NCI-H1417 treated with DMSO at 0.1 percent for 48 hours (cell line): Measurements from ENCODE around the gene FAM168A.
"Not testable (repeated sequence)": the region's sequence is repeated elsewhere in the genome, so short reads cannot be mapped to it uniquely, and the experiment has no call there.

Experiments
- DNase-seq: peaks from one replicate; lab custom pipeline; 2025; lab: John Stamatoyannopoulos, UW

Gene FAM168A

DNA sequence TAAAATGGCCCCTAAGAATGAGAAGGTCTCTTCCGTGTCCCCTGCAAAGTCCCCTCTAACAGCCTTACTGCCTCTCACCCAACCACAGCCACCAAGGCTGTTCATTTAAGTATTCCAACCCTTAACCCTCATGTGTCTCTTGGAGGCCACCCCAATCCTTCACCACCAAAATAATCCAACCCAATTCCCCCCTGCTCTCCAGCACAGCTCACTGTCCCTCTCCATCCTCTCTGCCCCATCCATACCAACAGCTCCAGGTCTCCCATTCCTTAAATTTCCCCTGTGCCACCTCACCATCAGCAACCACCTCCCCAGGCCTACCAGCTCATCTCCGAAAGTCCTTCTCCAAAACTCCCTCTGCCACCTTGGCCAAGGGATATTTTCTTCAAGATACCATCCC lies 1.4 kb downstream of the FAM168A start:
- no peak for DNase-seq

DNA sequence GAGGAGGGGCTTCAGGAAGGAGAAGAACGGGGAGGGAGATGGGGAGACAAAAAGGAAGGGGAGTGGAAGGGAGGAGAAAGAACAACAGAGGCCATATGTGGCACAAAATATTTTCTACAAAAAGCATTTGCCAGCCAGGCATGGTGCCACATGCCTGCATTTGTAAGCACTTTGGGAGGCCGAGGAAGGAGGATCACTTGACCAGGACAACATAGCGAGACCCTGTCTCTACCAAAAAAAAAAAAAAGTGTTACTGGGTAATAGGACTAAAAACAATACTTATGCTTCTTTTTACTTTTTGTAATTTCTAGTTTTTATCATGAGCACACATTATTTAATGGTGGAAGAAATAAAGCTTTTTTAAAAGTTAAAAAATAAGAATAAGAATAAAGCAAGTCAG lies 5.3 kb downstream of the FAM168A start:
- DNase-seq, result no peak

DNA sequence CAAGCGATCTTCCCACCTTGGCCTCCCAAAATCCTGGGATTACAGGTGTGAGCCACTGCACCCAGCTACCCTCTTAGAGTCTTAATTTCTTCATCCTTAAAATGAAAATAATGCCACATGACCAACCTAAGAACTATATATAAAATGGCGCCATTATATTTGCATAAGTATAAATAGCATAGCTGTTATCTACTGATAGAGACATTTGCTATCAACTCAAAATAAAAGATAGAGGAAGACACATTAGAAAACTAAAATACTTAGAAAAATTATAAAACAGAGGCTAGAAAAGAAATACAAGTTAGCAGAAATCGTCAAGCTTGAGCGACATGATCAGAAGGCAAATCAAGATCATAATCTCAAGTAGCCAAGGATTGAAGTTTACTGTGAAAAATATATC lies 6.2 kb downstream of the FAM168A start:
- DNase-seq, result no peak

DNA sequence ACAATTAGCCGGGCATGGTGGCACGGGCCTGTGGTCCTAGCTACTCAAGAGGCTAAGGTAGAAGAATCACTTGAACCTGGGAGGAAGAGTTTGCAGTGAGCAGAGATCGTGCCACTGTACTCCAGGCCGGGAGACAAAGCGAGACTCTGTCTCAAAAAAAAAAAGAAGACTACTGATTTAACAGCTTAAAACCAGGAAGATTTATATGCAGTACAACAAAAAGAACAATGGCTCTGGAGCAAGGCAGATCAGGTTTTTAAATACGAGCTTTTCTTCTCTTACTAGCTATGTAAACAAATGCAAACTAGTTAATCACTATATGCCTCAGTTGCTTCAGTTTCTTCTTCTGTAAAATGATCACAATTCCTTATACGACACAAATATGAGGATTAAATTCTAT lies 6.9 kb downstream of the FAM168A start:
- no peak for DNase-seq

DNA sequence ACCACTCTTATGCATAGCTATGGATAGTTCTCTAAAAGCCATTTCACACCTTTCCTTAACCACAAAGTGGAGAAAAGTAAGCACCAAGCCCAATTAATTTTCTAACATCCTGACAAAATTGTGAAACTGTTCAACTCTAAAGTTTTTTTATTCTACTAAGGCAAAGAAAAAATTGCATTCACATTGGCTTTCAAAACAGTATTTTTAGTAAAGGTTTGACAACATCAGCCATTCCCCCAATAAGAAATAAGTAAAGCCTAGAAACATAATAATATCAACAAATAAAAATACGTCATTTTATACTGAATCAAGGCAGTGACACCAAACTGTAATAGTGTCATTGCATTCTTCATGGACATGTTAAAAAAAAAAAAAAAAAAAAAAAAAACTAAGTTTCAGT lies 11.1 kb downstream of the FAM168A start:
- no peak for DNase-seq

DNA sequence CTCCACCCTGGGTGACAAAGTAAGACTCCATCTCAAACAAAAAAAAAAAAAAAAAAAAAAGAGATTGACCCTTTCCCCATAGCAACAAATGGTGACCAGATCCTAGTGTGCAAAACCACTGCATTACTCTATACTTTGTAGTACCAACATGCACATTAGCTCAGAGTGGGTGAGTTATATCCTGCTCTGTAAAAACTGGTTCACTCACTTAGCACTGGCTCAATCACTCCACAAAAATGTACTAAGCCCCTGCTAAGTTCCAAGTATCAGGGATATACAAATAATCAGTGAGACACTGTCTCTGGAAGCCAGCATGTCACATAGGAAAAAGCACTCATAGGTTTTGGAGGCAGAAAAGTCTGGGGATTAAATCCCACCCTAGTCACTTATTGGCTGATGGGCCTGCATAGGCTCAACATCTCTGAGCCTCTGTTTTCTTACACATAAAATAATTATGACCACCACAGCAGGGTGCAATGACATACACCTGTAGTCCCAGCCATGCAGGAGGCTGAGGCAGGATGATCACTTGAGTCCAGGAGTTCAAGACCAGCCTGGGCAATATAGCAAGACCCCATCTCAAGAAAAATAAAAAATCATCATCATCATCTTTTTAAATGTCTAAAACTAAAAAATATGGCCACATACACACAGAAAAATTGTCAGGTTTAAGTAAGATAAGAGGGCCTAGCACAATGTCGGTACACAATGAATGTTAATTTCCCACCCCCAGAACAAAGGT lies 11.9 kb downstream of the FAM168A start:
- DNase-seq, result no peak

DNA sequence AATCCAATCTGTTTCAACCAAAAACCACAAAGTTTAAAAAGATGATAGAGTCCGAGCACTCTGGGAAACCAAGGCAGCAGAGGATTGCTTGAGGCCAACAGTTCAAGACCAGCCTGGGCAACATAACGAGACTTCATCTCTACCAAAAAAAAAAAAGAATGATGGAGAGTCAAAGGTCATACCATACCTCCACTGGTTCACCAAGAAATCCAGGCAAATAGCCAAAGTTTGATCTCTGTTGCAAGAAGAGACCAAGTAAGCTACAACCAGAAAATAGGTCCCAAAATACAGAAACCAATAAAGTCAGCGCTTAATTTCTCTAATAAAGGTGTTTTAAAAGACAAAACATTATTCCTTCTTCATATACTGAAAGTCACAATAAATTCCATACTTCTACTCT lies 13.1 kb downstream of the FAM168A start:
- no peak for DNase-seq

DNA sequence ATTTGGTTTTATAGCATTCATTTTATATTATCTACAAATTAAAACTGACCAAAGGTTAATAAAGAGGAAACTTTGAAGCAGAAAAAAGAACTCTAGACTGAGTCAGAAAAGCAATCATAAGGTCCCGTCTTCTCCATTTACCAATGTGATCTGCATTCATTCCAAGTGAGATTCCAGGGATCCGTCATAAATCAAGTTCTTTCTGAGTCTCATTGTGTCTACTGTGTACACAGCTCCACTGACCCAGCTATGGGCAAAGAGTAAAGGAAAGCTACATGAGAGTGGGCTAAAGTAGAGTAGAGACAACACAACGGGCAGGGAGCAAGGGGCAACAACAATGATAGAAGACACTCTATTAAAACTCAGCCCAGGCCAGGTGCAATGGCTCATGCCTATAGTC lies 15.3 kb downstream of the FAM168A start:
- no peak for DNase-seq

DNA sequence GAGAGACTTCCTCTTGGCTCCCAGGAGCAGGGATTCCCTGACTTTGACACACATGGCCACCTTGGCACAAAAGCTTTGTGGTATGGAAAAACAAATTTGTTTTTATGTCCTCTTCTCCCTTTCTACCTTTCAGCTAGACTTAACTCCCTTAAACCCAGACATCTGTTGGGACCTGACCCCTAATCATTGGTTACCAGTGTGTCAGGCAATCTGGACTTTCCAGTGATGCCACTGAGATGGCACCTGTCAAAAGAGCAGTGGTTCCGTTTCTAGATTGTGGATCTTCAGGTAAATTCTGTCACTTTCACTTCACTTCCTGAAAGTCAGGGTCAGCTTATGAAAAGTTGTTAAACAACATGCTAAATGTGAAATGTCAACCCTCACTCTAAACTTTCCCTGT lies 17.2 kb downstream of the FAM168A start:
- not testable (repeated sequence) for DNase-seq

DNA sequence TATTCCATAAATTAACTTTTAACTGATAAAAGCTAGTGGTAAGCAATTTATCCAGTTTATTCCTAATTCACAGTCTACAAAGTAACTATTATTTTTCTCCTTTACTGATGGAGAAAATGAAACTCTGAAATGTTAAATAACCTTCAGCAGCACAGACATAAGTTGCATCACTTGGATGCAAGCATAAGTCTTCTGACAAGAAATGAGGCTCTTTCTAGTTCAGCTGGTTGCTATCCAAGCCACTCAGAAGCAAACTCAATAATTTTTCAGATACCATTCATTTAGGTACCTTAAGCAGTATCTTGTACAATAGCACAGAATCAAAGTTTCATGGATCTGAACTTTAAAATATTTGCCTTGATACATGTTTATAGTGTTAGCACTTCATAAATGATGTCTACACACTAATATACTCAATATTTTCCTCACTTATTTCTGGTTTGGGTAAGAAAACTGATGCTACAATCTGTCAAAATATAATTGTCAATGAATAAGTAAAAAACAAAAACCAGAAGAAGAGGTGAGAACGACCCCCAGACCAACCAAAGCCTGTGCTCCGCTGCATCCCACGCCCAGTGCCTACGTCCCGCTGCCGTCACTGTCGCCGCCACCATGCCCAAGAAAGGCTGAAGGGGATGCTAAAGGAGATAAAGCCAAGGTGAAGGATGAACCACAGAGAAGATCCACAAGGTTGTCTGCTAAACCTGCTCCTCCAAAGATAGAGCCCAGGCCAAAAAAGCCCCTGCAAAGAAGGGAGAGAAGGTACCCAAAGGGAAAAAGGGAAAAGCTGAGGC lies 18.1 kb downstream of the FAM168A start:
- DNase-seq, result no peak

DNA sequence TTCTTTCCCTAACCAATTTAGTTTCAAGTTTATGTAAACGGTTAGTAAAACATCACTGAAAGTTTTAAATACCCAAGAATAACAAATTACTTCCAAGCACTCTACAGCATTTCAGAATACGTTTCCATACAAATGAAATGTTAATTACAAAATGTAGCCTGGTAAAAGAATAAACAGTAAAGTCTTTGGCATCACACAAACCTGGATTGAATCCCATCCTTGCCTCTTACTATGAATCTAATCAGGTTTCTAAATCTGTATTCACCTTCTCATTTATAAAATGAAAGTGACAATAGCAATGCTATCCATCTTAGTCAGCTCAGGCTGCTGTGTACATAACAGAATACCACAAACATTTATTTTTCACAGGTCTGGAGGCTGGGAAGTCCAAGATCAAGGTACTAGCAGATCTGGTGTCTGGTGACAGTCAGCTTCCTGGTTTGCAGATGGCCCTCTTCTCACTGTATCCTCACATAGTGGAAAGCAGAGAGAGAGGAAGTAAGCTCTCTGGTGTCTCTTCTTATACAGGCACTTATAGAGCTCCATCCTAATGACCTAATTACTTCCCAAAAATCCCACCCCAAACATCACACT lies 19.2 kb downstream of the FAM168A start:
- no peak for DNase-seq

DNA sequence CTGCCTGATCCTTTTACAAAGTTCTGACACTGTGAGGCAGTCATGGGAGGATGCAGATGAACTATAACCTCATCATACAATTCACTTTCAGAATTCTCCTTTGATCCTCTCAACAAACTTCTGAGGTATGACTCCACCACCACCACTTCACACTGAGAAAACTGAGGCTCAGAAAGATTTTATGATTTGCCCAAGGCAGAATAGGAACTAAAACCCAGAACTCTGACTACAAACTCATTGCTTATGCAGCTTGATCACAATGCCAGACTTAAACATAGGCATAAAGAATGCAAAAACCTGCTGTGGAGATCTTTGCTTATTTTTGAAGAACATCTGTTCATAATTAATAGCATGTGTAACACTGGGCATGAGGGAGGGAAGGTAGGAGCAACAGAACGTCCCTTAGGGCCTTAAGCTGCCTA lies 20.4 kb downstream of the FAM168A start:
- no peak for DNase-seq

DNA sequence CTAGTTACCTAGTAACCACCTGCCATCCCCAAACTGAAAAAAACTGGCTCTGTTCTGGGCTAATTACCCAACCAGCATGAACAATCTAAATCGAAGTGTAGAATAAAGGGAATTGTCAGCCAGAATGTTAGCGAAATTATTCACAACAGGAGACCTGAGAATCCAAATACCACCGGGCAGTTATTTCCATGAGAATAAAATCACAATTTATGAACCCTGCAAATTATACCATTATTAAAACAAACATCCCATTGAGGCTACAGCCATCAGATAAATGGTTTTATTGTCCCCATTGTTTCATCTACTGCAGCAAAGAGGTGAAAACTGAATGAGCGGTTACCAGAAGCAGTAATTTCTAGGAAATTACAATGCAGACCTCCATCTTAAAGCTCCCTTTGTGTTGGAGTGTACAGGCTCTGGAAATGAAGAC lies 21.7 kb downstream of the FAM168A start:
- DNase-seq, result peak; percentile 97

DNA sequence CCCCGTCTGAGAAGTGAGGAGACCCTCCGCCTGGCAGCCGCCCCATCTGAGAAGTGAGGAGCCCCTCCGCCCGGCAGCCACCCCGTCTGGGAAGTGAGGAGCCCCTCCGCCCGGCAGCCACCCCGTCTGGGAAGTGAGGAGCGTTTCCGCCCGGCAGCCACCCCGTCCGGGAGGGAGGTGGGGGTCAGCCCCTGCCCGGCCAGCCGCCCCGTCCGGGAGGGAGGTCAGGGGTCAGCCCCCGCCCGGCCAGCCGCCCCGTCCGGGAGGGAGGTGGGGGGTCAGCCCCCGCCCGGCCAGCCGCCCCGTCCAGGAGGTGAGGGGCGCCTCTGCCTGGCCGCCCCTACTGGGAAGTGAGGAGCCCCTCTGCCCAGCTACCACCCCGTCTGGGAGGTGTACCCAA lies 25.9 kb downstream of the FAM168A start:
- DNase-seq, result not testable (repeated sequence)

DNA sequence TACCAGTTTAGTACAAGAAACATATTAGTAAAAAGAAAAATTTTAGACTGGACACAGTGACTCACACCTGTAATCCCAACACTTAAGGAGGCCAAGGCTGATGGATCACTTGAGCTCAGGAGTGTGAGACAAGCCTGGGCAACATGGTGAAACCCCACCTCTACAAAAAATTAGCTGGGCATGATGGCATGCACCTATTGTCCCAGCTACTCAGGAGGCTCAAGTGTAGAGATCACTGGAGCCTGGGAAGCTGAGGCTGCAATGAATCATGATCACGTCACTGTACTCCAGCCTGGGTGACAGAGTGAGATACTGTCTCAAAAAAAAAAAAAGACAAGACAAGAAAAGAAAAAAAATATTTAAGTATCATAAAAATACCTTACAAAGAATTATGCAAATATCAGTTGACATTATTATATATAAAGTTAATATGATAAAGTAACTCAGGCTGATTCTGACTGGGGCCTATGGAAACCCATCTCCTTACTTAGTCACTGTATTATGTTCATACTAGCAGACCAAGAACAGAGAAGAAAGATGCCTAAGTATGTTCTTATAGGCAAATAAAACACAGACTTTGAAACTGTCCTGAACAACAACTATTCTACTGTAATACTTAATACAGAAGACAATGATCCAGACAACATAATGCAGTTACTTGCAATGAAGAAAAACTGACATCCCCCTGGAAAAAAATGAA lies 27.3 kb downstream of the FAM168A start:
- DNase-seq, result no peak

DNA sequence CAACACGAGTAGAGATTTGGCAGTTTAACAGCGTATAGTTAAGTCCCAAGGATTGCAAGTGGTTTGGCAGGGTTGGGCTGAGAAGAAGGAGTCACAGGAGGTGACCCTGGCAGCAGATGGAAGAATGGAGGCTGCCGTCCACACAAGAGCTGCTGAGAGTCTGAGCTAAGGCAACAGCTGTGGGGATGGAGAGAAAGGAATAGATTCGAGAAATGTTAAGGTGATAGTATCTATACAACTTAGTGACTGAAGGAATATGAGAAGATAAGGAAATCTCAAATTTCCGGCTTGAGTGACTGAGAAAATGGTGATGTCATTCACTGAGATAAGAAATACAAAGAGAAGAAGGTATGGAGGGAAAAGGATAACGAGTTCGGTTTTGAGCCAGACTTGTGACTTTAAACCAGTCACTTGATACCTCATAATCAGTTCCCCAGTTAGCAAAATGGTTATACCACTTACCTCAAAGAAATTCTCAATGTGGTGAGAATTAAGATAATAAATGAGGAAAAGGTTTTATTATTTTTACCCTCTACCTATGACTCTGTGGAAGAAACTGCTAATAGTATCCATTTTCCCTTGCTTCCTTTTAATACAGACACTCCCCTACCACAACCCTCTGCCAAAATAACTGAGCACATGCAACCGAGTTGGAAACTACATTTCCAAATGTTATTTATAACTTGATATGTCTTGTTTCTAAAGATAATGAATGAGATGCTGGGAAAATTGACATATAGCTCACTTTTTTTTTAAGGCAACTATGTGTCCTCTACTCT lies 30.7 kb downstream of the FAM168A start:
- no peak for DNase-seq

DNA sequence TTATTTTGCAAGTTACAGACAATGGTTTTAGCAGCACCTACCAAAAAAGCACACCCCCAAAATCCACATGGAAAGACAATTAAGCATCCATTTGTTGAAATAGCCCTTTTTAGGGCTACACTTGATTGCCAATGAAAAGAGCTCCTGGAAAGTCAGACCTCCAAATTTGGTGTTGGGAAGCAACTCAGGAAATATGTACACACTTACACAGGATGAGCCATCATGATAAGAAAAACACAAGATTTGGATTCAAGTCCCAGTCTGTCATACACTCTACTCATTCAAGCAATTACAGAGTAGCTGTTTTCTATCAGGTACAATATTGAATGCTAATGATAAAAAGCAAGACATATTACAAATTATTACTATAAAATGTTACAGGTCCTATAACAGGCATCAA lies 31.5 kb downstream of the FAM168A start:
- DNase-seq, result no peak

DNA sequence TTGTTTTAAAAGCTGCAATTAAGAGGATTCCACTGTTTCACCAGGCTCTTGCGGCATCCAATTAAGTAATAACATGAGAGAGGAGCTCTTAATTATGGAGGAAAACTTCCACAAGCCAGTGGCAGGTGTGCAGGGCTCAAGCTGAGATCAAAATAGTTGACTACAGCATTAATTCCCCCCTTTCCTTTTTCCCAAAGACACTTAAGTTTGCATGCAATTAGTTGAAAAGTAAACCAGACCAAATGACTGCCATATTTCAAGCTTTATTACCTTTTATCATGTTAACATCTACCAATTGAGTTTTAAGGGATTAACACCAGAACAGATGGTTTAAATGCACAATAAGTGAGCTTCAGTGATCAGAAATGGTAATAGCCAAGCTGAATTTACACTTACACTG lies 32.1 kb downstream of the FAM168A start:
- peak; percentile 44 for DNase-seq

DNA sequence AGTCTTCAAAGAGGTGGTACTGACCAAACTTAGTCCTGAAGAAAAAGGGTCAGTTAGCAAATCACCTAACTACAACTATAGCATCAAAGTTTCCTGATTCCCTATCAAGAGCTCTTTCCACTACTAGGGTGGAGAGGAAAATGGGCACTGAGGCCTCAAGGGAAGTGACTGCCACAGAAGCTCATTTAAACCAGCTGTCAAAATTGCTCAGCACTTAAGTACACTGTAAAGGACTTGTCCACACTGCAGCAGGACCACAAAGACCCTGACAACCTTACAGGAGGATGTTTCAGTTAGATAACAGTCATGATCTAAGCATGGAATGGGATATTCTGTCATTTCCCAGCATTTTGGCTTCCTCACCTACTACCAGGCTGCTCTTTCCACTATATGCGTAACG lies 33.0 kb downstream of the FAM168A start:
- no peak for DNase-seq

DNA sequence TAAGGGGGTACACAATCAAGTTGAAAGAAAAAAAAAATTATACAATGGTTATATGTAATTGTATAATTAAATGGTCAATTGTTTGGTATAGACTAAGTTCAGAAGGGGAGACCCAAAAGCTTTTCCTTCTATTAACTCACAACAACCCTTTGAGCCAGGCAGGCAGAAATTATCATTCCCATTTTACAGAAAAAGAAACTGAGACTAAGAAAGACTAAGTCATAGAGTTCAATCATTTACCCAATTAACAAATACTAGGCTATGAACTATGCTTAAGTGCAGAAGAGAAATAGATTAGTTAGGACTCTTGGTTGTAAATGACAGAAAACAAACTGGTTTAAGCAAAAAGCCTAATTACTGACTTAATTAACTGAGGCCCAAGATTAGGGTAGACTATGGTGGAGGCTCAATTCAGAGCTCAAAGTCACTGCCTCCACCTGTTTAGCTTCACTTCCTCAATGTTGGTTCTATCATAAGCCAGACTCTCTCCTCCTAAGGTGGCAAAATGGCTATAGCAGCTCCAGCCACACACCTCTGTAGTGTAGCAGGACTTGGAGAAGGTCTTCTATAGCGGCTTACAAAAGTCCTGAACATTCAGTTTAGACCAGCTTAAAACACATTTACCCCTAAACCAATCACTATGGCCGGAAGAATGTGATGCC lies 34.2 kb downstream of the FAM168A start:
- DNase-seq, result no peak

DNA sequence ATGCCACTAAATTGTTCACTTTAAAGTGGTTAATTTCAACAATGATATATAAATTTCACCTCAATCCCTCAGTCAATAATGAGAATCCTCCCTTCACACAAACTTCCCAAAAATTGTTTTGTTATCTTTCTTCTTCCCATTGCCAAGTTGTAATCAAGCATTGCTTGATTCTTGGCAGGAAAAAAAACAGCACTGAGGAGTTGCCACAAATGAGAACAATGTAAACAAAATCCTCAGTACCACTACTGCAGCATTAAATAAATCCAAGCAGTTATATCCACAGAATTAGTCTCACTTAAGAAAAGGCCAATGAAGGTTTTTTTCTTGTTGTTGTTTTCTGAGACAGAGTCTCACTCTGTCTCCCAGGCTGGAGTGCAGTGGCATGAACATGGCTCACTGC lies 38.2 kb downstream of the FAM168A start:
- DNase-seq, result no peak
